HTERT RPE-1 (cell line): ENCODE data around the gene LAPTM4A.
"Not testable (repeated sequence)": the region's sequence is repeated elsewhere in the genome, so short reads cannot be mapped to it uniquely, and the experiment has no call there.

Experiments used
- in situ Hi-C: fragments of 300-500 bp; cut with MboI; formaldehyde crosslinking; loops from 4 replicates; pipeline ENCODE4 v1.14.3; 2020; ENCODE audit warnings: low sequenced_read_pairs

Gene LAPTM4A

GRCh38 chr2:20051532-20052228, at the start of gene LAPTM4A:
Gene LAPTM4A (minus strand): TSS chr2:20051628. CDS start chr2:20051520, 108 bp downstream.
- in situ Hi-C loops, result no loop called here

DNA sequence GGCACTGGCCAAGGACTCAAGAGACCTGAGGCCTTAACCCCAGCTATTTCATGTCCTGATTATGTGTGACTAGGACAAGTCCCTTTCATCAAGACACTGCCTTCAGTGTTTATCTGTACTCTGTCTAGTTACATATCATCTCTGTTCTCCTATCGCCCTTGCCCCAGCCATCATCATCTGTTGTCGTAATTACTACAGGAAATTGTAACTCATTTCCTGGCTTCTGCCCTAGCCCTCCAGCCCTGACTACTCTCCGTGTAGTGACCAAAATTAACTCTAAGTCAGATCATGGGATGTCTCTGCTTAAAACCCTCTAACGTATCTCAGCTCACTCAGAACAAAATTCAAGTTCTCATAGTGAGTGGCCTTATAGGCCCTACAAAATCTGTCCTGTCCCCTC, 49.3 kb upstream of the LAPTM4A start:
- in situ Hi-C loops, result no loop called here

DNA sequence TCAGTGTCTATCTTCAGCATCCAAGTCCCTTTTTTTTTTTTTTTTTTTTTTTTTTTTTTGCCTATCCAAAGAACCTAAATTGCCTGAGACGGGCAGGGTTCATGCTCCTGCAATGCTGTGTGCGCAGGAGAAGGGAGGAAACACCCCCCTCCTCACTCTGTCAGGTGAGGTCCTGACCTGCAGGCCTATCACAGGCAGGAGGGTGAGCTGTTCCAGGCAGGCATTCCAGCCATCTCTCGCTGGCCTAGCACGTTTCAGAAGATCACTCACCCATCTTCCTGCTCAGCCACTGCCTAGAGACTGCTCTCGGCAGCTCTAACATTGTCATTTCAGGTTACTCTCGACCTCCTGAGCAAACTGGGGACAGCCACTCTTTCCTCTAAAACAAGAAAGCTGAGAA, 48.4 kb upstream of the LAPTM4A start:
- in situ Hi-C loops, result no loop called here

- in situ Hi-C loops, result no loop called here
Observed at GRCh38 chr2:20097889-20098714, 46.7 kb upstream of the LAPTM4A start.

DNA sequence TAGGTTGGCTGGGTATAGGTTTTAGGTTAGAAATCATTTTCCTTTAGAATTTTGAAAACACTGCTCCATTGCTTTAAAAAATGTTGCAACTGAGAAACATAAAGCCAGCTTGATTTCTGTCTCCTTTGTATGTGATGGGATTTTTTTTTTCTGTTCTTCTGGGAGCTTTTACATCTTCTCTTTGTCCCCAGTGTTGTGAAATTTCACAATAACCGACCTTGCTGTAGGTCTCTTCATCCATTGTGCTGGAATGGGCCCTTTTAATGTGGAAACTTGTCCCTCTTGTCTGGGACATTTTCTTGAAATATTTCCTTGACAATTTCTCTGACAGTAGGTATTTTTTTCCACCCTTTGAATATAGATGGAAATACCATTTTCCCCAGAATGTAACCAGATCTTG, 44.0 kb upstream of the LAPTM4A start:
- in situ Hi-C loops, result no loop called here

DNA sequence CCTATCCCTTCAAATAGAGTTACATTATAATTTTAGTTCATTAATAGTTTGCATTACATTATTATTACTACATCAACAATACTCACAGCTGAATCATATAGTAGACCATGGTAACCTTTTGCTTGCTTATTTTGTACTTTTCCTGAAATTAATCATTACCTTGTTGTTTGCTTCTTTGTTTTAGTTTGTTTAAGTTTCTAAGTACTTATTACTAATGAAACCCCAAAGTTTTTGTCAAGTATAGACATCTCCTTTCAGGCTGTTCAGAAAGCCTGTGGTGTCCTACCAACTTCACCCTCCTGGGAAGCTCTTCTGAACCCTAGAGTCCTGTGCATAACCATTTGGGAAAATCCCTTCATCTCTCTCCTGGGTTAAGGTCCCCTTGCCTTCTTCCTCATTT, 43.5 kb upstream of the LAPTM4A start:
- in situ Hi-C loops, result no loop called here

- in situ Hi-C loops, result no loop called here
Observed at GRCh38 chr2:20094142-20094755, 42.8 kb upstream of the LAPTM4A start.

- in situ Hi-C loops, result no loop called here
Observed at GRCh38 chr2:20093263-20094141, 42.1 kb upstream of the LAPTM4A start.

DNA sequence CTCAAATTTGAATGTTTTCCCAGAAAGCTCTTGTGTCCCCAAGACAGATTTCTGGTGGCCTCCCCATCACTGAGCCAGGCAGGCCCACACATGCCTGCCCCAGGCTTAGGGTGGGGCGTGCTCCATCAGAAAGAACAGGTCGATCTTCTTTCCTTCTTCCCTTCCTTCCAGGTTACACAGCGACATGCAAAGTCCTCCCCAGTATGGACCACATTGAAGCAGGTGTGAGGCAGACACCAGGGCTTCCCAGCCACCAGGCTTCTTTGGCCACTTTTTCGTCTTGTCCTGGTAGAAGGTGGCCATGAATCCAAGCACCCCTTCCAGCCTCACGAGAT, 41.4 kb upstream of the LAPTM4A start:
- in situ Hi-C loops, result no loop called here

GRCh38 chr2:20092226-20092900, 40.9 kb upstream of the LAPTM4A start:
- in situ Hi-C loops, result no loop called here

GRCh38 chr2:20091305-20091991, 40.0 kb upstream of the LAPTM4A start:
- in situ Hi-C loops, result no loop called here

DNA sequence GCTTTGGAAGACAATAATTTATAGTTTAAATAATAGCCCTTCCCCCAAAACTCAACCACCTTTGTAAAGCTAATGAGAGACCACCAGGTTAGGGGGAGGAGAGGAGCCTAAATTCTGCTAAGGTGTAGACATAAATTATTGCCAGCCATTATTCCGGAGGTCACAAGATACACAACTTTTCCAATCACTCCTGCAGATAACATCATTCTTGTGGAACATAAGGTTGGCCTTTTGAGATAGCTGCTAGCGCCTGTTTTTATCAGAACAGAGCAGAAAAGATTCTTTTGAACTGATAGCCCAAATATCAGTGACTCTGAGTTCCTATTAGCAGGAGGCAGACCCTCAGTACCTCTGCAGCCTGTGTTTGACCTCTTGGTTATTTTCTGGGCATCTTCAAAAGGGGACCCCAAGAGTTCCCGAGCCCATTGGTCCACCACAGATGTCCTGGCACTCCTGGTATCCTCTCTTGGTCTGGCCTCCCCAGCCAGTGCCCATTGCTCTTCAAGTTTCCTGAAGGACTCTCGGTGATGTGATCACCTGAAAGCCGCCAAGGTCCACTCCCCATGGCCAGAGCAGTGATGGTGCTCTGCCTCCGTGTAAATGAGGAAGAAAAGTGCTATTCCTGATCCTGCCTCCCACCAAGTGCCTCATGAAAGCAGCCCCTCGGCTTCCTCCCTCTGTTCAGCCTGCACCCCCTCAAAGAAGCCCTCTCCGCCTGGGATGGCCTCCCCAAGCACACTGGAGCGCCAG, 38.5 kb upstream of the LAPTM4A start:
- in situ Hi-C loops, result no loop called here

DNA sequence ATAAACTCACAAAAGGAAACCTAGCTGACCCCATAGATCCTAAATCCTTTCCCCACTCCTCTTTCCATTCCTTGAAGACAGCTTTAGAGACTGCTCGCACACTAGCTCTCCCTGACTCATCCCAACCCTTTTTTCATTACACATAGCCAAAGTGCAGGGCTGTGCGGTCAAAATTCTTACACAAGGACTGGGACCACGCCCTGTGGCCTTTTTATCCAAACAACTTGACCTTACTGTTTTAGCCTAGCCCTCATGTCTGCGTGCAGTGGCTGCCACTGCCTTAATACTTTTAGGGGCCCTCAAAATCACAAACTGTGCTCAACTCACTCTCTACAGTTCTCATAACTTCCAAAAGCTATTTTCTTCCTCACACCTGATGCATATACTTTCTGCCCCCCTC, 34.5 kb upstream of the LAPTM4A start:
- in situ Hi-C loops, result not testable (repeated sequence)

DNA sequence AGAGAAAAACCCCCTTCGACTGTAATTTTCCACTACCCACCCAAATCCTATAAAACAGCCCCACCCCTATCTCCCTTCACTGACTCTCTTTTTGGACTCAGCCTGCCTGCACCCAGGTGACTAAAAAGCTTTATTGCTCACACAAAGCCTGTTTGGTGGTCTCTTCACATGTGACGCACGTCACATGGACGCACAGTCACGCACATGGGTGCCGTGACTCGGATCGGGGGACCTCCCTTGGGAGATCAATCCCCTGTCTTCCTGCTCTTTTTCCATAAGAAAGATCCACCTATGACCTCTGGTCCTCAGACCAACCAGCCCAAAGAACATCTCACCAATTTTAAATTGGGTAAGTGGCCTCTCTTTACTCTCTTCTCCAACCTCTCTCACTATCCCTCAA, 31.4 kb upstream of the LAPTM4A start:
- in situ Hi-C loops, result not testable (repeated sequence)

- in situ Hi-C loops, result no loop called here
Observed at GRCh38 chr2:20081841-20082240, 30.4 kb upstream of the LAPTM4A start.

GRCh38 chr2:20080839-20081415, 29.5 kb upstream of the LAPTM4A start:
- in situ Hi-C loops, result no loop called here

DNA sequence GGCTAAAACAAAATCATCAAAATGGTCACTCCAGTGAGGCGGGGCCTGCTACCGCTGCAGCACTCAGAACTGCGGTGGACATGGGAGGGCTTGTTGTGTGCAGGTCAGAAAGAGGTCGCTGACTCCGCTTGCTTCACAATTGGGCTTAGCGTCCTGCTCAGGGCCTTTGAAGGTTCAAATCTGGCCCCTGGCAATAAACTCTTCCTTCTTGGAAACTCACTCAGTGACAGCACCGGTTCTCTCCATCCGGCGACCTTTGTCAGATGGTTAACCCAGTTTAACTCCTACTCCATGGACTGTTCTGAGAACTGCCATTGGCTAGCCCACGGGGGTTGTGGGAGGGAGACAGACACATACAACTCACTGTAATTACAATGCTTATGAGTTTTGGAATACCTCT, 29.0 kb upstream of the LAPTM4A start:
- in situ Hi-C loops, result no loop called here

DNA sequence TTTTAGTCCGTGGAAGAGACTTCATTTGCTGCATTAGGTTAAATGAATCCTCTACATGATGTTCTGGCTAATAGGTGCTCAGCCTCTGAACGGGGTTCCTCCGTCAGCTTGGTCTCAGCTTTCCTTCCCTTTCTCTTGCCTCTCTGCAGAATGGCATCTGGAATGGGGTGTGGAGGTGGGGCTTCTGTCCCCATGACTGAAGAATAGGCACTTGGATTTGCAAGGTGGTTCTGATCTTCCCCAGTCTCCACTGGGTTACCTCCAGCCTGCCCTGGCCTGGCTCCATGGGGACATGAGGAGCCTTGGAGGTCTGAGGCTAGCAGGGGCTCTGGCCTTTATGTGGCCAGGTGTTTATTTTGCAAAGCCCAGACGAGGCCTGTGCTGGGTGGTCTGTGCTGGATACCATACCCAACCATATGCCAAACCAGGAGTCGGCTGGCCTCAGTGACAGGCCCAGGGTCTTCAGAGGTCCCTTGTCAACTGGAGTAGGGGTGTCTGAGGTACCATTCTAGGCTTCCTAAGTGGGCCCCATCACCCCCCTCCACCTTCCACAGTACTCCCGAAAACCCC, 28.2 kb upstream of the LAPTM4A start:
- in situ Hi-C loops, result no loop called here
